Measurements from ENCODE around the gene PTPN13.
A peak's percentile ranks its signal among the peaks of the same experiment; 100 is the strongest.

PTPN13 gene, protein sequence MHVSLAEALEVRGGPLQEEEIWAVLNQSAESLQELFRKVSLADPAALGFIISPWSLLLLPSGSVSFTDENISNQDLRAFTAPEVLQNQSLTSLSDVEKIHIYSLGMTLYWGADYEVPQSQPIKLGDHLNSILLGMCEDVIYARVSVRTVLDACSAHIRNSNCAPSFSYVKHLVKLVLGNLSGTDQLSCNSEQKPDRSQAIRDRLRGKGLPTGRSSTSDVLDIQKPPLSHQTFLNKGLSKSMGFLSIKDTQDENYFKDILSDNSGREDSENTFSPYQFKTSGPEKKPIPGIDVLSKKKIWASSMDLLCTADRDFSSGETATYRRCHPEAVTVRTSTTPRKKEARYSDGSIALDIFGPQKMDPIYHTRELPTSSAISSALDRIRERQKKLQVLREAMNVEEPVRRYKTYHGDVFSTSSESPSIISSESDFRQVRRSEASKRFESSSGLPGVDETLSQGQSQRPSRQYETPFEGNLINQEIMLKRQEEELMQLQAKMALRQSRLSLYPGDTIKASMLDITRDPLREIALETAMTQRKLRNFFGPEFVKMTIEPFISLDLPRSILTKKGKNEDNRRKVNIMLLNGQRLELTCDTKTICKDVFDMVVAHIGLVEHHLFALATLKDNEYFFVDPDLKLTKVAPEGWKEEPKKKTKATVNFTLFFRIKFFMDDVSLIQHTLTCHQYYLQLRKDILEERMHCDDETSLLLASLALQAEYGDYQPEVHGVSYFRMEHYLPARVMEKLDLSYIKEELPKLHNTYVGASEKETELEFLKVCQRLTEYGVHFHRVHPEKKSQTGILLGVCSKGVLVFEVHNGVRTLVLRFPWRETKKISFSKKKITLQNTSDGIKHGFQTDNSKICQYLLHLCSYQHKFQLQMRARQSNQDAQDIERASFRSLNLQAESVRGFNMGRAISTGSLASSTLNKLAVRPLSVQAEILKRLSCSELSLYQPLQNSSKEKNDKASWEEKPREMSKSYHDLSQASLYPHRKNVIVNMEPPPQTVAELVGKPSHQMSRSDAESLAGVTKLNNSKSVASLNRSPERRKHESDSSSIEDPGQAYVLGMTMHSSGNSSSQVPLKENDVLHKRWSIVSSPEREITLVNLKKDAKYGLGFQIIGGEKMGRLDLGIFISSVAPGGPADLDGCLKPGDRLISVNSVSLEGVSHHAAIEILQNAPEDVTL (N-terminal part only)

DNA sequence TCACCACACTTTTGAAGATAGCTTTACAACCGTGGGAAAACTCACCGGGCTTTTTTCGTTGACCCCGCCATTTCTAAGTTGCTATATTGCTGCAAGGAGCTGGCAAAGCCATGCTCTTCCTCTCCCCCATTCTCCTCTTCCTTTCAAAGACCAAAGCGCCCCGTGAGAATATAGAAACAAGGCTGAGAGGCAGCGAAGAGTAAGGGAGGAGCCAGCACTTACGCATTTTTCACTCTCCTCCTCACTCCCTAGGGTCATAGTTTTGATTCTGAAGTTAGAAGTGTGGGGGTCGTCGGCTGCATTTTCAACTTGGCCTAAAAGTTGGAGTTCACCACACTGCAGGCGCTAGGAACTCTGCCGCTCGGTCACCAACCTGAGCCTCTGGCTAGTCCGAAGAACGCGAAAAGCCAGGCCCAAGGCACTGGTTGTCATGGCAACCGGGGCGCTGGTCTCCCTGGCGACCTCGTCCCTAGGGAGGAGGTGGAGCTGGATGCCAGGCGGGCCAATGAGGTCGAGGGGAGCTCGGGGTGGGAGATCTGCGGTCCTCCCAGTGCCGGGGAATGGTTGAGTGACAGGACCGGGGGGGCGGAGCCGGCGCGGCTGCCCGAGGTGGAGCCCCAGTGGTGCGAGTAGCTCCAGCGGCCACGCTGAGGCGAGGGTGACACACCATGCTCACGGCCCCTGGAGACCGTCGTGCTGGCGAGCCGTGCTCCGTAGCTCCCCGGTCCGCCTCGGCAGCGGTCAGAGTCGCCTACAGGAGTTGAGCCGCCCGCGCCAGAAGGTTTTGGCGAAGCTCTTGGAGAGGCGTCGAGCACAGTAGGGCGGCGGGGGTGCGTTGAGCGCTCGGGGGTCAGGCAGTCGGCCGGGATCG, at the start of gene PTPN13:
TSS of gene PTPN13 (plus strand) at position 628 of the 871 bp plus-strand sequence. CDS start 40,942 bp downstream, outside the sequence.
- peak; percentile 84 for DNase-seq

DNA sequence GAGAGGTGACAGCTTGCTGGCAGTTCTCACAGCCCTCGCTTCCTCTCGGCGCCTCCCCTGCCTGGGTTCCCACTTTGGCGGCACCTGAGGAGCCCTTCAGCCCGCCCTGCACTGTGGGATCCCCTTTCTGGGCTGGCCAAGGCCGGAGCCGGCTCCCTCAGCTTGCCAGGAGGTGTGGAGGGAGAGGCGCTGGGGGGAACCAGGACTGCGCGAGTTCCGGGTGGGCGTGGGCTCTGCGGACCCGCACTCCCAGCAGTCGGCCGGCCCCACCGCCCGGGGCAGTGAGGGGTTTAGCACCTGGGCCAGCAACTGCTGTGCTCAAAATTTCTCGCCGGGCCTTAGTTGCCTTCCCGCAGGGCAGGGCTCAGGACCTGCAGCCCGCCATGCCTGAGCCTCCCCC, 47.0 kb upstream of the PTPN13 start:
- DNase-seq: no peak

DNA sequence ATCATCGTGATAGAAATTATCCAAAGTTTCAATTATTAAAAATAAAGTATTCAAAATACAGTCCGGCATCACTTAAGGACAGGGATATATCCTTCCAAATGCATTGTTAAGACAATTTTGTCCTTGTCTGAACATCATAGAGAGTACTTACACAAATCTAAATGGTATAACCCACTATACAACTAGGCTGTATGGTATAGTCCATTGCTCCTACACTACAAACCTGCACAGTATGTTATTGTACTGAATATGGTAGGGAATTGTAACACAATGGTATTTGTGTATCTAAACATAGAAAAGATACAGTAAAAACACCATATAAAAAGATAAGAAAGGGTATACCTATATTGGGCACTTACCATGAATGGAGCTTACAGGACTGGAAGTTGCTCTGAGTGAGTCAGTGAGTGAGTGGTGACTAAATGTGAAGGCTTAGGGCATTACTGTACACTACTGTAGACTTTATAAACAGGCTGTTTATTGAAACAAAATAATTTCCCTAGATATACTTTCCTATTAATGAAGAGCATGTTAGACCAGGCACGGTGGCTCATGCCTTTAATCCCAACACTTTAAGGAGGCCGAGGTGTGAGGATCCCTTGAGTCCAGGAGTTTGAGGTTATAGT, 44.8 kb upstream of the PTPN13 start:
- no peak for DNase-seq

DNA sequence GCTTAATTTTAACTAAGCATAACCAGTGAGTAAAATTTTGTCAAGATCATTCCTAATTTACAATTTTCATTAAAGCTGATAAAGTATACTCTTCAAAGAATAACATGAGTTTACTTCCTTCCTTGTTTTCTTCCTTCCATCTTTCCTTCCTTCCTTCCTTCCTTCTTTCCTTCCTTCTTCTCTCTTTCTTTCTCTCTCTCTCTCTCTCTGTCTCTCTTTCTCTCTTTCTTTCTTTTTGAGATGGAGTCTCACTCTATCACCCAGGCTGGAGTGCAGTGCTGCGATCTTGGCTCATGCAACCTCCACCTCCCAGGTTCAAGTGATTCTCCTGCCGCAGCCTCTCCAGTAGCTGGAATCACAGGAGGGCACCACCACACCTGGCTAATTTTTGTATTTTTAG, 42.7 kb upstream of the PTPN13 start:
- DNase-seq: no peak

DNA sequence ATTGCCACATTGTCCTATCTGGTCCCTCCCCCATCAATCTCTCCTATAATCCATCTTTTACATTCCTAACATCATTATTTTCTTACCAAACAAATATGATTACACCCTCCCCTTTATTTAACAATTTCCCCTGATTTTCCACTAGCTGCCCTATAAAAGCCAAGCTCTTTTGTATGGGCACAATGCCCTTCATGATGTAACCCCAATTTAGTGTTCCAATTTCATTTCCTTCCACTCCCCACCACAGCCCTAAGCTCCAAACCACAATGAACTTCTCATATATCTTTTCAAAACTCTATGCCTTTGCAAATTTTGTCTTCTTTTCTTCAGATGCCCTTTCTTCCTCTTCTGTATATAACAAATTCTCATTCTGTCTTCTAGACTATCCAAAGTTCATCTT, 39.5 kb upstream of the PTPN13 start:
- DNase-seq: peak; percentile 20

DNA sequence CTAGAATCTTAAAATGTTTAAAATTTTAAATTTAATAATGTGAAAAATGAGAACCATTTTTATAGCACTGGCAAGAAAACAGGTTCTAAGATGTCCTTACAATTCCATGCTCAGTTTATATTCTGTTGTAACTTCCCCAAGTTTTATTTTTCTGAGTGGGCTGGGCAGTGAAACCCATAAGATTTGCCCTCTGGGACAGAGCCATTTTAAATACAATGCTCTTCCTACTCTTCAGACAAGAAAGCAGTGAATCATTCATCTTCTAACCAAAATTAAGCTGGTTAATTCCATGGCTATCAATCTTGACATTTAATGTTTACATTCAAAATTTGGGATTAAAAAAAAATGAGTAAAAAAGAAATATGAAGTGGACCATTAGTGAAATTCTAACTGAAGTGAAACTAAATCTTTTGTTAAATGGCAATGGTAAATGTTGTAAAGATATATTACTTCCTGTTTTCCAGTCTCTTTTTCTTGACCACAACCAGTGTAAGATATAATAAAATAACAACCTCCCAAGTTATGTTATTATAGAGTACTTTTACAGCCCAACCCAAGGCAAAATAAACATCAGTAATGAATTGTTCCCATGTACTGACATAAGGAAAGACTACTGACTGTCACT, 37.2 kb upstream of the PTPN13 start:
- DNase-seq: no peak

DNA sequence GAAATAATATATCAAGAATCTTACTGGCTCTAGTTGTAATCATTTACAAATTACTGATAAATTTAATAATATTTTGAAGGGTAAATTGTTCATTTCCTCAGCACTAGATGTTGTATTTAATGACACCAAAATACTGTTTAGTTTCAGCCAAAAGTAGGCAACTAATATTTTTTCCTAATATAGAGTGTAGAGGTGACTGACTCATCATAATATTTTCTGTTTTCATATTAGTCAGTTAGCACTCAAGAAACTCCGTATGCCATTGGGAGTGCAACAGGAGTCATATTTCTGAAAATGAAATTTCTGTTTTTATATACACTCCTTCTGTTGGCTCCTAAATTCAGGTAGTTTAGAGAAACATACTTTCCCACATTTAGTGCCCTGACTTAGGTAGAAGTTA, 36.6 kb upstream of the PTPN13 start:
- DNase-seq: no peak

DNA sequence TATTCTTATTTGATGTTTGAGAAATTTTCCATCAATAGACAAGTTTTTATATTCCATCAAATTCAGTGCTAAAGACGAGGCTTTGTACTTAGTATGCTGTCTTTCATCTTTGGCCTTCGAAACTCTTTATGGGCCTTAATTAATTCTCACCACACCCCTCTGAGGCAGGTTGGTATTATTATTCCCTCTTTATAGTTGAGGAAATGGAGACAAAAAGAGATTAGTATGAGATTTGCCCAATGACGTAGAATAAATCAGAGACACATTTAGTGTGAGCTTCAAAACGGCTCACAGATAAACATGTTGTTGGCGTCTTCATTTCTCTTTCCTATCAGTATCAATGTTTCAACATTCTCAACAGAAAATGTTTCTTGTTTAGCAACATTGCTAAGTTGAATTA, 35.9 kb upstream of the PTPN13 start:
- DNase-seq: no peak

DNA sequence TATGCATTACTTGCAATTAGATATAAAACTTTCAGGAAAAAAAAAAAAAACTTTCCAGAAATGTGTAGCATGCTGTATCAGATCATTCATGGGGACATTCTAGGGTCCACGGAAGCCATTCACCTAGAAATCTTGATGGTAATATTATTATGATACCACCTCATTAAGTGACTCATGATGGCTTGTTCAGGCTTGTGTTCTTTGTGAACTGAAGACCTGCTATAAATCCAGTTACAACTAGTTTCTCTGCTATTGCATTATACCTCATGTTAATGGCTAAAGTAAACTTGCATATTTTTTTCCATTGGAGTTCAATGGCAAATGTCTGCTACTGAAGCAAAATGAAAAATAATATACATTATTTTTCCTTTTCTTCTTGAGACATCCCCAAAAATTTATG, 35.3 kb upstream of the PTPN13 start:
- no peak for DNase-seq

DNA sequence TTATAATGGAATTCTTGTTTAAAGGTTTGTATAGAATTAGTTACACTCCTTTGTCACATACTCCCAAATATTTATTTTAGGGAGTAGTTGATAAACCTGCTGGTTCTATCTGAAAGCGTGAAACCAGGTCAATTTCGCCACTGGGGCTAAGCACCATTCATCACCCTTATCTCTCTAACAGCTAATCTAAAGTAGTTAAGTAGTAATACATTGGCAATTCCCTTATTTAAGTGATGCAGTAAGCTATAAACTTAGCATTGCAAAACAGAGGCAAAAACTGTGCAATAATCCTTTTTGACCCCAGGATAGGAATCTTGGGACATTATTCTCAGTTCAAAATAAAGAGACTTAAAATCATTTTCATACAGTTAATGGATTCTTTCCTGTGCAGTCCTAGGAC, 33.7 kb upstream of the PTPN13 start:
- no peak for DNase-seq

DNA sequence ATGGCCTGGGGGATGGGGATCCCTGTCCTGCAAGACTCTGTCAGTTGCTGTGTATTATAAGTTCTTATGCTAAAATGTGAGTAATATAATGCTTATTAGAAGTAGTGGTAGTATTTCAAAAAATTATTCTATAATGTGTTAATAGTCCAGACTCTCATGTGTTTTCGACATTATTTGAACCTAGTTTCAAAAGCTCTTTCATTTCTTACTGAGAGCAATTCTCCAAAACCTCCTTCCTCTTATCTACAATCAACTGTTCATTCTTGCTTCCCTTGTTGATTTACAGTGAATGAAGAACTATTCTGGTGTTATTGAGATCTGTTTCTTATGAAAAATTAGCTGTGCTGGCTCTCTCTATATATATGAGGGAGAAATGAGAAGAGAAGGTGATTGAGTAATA, 32.9 kb upstream of the PTPN13 start:
- DNase-seq: no peak

DNA sequence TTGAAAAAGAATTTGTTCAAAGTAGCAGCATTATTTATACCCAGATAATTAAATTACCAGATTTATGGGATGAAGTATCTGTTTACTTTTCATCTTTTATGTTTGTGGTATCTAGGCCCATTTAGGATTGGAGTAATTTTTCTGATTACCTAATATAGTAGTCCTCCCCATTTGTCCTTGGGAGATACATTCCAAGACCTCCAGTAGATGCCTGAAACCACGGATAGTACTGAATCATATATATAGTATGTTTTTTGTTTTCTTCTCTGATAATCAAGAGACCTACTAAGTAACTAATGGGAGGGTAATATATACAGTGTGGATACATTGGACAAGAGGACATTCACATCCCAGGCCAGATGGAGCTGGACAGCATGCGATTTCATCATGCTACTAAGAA, 30.7 kb upstream of the PTPN13 start:
- DNase-seq: no peak

DNA sequence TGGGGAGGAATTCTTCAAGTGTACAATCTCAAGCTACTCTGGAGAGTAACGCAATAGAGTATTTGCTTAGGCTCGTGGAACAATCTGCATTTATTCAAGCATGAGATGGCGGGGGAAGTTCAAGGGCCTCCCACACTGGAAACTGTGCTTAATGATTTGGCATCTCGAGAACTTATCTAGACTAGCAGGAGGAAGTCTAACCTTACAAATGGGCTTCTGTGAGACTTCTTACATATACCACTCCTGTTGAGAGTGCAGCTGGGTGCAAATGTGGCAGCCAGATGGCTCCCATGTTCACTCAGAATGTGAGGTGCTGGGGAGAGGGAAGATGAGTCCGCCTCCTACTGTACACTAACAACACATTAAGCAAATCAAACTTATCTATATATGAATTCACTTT, 29.3 kb upstream of the PTPN13 start:
- no peak for DNase-seq

DNA sequence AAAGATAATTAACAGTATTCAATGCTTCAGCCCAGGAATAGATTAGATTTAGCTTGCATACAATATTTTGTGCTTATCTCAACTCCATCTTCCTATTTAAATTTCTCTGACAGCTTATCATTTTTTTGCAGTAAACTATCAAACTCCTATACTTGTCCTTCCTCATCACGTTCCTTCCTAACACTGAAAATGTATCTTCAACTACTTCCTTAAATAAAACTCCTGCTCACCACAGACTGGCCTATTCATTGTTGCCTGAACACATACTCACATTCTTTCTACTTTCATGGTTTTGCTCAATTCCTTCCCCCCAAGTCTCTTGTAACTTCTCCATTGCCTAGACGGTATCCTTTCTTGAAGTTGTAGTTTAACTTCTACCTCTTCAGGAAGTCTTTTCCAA, 28.5 kb upstream of the PTPN13 start:
- DNase-seq: no peak

DNA sequence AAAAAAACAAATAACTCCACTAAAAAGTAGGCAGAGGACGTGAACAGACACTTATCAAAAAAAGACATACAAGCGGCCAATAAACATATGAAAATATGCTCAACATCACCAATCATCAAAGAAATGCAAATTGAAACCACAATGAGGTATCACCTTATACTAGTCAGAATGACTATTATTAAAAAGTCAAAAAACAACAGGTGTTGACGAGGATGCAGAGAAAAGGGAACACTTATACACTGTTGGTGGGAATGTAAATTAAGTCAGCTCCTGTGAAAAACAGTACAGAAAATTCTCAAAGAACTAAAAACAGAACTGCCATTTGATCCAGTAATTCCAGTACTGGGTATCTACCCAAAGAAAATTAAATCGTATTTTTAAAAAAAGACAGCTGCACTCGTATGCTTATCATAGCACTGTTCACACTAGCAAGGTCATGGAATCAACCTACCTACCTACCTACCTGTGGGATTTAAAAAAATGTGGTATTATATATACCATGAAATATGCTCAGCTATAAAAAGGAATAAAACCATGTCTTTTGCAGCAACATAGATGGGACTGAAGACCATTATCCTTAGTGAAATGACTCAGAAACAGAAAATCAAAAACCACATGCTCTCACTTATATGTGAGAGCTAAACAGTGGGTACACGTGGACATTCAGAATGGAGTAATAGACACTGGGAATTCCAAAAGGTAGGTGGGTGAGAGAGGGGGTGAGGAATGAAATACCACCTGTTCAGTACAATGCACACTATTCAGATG, 24.8 kb upstream of the PTPN13 start:
- DNase-seq: no peak

DNA sequence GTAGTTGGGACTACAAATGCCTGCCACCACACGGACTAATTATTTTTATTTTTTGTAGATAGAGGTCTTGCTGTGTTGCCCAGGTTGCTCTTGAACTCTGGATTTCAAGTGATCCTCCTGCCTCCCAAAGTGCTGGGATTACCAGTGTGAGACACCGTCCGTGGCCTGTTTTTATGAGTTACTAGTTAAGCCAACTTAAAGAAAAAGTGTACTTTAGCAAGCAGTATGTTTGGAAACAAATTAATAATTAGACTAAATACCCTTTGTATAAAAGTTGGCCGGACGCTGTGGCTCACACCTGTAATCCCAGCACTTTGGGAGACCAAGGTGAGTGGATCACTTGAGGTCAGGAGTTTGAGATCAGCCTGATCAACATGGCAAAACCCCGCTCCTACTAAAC, 14.2 kb upstream of the PTPN13 start:
- no peak for DNase-seq

DNA sequence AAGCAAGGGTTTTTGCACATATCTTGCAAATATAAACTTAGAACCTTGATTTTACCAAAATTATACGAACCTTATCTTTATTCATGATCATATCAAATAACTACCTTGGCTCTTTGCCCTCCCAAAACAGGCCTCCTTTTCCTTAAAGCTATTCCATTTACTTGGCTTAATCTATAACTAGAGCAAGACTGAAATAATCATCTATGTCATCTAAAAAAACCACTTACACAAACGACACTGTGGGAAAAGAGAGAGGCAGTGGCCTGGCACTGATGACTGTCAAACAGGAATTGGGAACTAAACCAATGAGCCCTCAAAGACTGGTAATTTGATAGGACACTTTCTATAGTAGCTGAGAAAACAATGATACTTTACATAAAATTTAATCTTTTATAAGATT, 11.7 kb upstream of the PTPN13 start:
- no peak for DNase-seq

DNA sequence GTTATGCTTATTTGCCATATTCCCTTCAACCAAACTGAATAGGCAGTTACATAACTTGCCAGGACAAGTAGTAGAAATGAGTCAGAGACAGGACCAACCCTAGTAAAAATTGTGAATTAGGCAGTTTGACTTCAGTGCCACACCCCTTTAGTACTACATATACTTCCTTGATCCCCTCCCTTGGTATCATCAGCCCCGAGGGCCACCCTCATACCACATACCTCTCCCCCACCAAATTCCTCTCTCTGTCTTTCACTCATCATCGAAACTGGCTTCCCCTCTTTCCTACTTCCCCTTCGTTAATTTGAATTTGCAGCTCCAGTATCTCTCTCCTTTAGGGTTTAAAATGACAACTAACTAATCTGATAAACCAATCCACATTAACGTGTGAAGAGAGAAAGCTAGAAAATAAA, 7.9 kb upstream of the PTPN13 start:
- DNase-seq: no peak

DNA sequence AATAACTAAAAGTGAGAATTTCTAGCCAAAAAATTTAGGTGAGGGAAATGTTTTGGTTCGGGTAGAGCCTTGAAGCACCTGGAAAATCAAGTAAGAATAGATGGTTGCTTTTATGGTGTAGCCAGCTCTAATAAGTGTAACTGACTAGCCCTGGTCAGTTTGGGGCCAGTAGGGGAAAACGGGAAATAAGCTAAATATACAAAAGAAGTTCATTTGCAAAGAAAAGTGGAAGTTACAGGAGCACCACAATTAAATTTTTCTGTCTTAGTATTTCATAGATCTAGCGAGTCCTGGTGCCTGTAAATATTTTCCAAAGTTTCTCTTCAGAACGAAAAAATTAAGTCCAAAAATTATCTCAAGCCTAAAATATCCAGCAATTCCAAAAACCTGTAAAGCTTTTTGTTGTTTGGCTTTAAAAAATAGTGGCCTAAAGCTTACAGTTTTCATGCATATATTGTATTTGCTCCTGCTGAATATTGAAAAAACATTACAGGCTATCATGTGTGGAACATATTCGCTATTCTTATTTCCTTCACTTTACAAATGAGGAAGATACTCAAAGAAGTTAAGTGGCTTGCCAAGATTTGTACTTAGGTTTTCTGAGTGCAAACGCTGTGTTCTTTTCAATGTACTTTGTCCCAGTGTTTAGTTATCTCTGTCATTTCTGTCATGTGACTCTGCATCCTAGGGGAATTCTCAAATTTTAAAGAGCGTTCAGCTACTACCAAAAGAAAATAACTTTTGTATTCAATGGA, 7.3 kb upstream of the PTPN13 start:
- no peak for DNase-seq

Data from CD4-positive, alpha-beta T cell treated with Interleukin-10 for 1 hour (primary cell).